ENCODE results near the gene CDK15.

CDK15 gene

DNA sequence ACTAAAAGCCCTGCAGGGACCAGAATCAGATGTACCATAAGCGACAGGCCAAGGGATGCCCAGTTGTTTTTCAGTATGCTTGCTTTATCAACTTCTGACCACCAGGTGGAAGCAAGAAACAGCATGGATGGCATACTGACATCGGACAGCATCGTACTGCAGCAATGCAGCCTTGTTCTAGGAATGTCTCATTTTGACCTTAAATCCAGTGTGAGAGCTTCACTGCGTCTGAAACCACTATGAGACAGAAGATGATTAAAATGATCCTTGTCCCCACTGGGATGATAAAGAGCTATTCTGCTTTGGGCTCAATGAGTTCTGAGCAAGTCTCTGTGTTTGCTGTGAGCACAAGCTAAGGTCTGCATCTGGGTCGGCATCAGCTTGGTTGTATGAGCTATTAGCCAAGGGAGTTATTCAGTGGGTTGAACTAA lies 54.3 kb downstream of the CDK15 start:
- Mint-ChIP-seq H3K27me3 (peaks cover 66% of the 10 kb centered on the region), H3K27ac (ENCODE audit: low read depth) (no peak overlapping the region), H3K4me1 (peaks cover 16% of the 10 kb centered on the region), H3K4me3 (no peak overlapping the region), H3K9me3 (no peaks in the 10 kb centered on the region), H3K36me3 (ENCODE audit: insufficient read depth) (no peaks in the 10 kb centered on the region)
- ATAC-seq (replicated peaks; ENCODE audit: extremely low read depth, poor library complexity, severe bottlenecking) (no peak), DNase-seq (ENCODE audit: low spot score in 2 of 2) (peak in 1 of 2 donors; percentile 19)

DNA sequence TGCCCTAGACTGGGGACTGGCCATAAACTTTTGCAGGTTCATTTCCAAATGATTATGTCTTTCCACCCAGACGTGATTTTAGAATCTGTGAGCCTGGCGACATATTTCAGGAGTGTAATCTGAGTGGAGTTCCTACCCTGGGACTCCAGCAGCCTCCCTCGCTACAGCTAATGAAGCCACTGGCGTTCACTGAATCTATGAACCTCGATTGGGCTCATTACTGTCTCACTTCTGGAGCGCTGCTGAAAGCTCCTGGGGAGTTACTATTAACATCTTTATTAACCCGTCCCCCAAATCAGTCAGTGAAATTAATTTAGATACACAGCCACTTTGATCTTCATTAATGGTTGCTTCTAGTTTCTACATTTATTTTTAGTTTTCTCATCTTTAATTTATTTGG lies 56.5 kb downstream of the CDK15 start:
- ATAC-seq (replicated peaks; ENCODE audit: extremely low read depth, poor library complexity, severe bottlenecking) (no peak), DNase-seq (ENCODE audit: low spot score in 2 of 2) (no peak)
- Mint-ChIP-seq H3K27me3 (peaks cover 78% of the 10 kb centered on the region), H3K36me3 (ENCODE audit: insufficient read depth) (no peaks in the 10 kb centered on the region), H3K4me1 (peaks cover 16% of the 10 kb centered on the region), H3K9me3 (no peaks in the 10 kb centered on the region), H3K27ac (ENCODE audit: low read depth) (no peak overlapping the region), H3K4me3 (no peak overlapping the region)

DNA sequence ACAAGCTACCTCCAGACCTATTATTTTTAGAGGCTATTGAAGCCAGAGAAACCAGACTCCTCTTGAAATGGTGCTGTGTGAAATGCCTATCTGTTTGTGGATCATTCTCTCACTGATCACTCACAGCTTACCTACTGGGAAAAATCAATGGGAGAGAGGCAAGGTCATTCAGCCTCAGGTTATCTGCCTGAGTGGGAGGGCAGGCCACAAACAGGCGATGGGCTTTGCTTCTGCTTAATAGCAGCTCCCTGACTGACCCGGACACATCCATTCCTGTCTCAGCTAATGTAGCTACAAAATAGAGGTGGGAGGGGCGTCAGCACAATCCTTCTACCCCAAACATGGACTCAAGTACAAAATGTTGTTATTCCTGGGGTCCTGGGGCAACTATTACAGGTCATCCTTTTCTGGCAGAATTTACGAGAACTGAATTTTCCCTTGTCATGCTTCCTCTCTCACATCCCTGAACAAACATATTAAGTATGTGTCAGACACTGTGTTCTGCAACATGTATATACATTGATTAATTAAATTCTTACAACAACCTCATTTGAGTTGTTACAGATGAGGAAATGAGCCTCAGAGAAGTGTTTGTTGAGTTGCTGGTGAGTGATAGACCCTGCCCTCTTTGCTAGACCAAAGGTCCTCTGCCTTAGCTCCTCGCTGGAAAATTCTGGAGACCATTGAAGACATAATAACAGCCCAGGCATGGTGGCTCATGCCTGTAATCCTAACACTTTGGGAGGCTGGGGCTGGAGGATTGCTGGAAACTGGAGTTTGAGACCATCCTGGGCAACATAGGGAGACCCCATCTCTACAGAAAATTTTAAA lies 60.5 kb downstream of the CDK15 start:
- DNase-seq (ENCODE audit: low spot score in 2 of 2) (no peak), ATAC-seq (replicated peaks; ENCODE audit: extremely low read depth, poor library complexity, severe bottlenecking) (no peak)
- H3K36me3 Mint-ChIP-seq (ENCODE audit: insufficient read depth) = peaks cover 2% of the 10 kb centered on the region
- no peak overlapping the region for H3K27ac Mint-ChIP-seq (ENCODE audit: low read depth)
- H3K4me3 Mint-ChIP-seq = no peak overlapping the region
- peaks cover 67% of the 10 kb centered on the region for H3K27me3 Mint-ChIP-seq
- no peaks in the 10 kb centered on the region for H3K4me1 Mint-ChIP-seq
- H3K9me3 Mint-ChIP-seq = peaks cover 4% of the 10 kb centered on the region

DNA sequence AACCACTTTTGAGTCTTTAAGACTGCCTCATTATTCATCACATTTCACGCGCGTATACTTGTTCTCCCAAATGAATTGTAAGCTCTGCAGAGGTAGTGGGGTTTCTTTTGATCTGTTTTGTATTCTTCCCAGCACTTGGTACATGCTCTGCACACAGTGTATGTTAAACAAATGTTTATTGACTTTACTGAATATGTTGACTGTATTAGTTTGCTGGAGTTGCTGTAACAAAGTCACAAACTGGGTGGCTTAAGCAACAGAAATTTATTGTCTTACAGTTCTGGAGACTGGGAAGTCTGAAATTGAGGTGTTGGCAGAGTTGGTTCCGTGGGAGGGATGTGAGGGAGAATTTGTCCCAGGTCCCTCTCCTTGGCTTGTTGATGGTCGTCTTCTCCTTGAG lies 65.1 kb downstream of the CDK15 start:
- DNase-seq (ENCODE audit: low spot score in 2 of 2) (no peak), ATAC-seq (replicated peaks; ENCODE audit: extremely low read depth, poor library complexity, severe bottlenecking) (no peak)
- Mint-ChIP-seq H3K27ac (ENCODE audit: low read depth) (no peak overlapping the region), H3K27me3 (peaks cover 61% of the 10 kb centered on the region), H3K9me3 (peaks cover 4% of the 10 kb centered on the region), H3K4me1 (no peaks in the 10 kb centered on the region), H3K36me3 (ENCODE audit: insufficient read depth) (peaks cover 2% of the 10 kb centered on the region), H3K4me3 (no peak overlapping the region)

DNA sequence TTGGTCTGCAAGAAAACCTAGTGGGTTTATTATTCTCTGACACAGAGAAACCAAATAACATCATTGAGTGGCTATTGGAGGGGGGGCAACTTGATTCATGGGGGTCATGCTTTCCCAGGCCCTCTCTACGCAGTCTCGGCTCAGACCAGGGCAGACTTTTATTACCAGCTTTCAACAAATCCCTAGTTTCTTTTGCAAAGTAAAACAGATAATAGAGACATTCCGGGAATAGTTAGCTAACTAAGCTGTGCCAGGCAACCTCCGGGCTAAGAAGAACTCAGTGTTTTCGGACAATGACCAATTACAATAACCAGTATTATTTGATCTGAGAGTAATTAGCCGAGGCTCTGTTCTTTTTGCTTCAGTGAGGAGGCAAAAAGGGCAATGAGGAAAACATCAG lies 66.3 kb downstream of the CDK15 start:
- no peak overlapping the region for H3K27ac Mint-ChIP-seq (ENCODE audit: low read depth)
- H3K36me3 Mint-ChIP-seq (ENCODE audit: insufficient read depth) = peaks cover 2% of the 10 kb centered on the region
- peaks cover 50% of the 10 kb centered on the region for H3K27me3 Mint-ChIP-seq
- no peaks in the 10 kb centered on the region for H3K4me1 Mint-ChIP-seq
- H3K9me3 Mint-ChIP-seq = peaks cover 4% of the 10 kb centered on the region
- ATAC-seq (replicated peaks; ENCODE audit: extremely low read depth, poor library complexity, severe bottlenecking) (no peak), DNase-seq (ENCODE audit: low spot score in 2 of 2) (no peak)
- no peak overlapping the region for H3K4me3 Mint-ChIP-seq

DNA sequence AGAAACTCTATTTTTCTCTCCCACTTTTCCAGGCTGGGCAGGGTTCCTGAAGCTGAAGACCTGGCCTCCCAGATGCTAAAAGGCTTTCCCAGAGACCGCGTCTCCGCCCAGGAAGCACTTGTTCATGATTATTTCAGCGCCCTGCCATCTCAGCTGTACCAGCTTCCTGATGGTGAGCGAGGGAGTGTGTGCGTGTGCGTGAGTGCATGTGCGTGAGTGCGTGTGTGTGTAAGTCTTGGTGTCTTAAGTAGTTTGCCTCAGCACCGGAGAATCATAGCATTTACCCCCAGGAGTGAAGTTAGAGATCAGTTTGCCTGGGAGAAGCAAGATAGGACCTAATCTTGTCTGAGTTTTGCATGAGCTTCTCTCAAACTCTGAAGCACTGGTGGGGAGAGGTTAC lies 73.7 kb downstream of the CDK15 start:
- H3K4me3 Mint-ChIP-seq = no peak overlapping the region
- peaks cover 10% of the 10 kb centered on the region for H3K4me1 Mint-ChIP-seq
- DNase-seq (ENCODE audit: low spot score in 2 of 2) = no peak
- no peaks in the 10 kb centered on the region for H3K36me3 Mint-ChIP-seq (ENCODE audit: insufficient read depth)
- ATAC-seq (replicated peaks; ENCODE audit: extremely low read depth, poor library complexity, severe bottlenecking) = no peak
- H3K27me3 Mint-ChIP-seq = peaks cover 68% of the 10 kb centered on the region
- H3K27ac Mint-ChIP-seq (ENCODE audit: low read depth) = no peak overlapping the region
- H3K9me3 Mint-ChIP-seq = no peaks in the 10 kb centered on the region

DNA sequence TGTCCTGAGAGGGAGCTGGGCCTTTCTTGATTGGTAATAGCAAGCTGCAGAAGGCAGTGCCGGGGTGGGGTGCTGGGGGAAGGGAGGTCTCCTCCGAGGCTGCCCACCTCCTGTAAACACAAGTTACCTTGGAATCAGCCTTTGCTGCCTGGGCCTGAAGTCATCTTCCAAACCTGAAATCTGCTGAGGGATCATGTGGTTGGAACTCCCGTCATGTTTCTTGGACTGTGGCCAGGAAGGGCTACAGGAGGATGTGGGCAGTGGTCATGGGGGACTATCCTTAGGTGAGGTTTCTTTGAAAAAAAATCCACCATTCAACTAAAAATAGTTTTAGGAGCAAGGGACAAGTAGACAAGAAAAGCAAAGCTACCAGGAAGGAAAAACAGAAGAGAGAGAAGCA lies 74.2 kb downstream of the CDK15 start:
- Mint-ChIP-seq H3K36me3 (ENCODE audit: insufficient read depth) (no peaks in the 10 kb centered on the region), H3K9me3 (no peaks in the 10 kb centered on the region), H3K27ac (ENCODE audit: low read depth) (no peak overlapping the region), H3K27me3 (peaks cover 72% of the 10 kb centered on the region), H3K4me1 (peaks cover 10% of the 10 kb centered on the region), H3K4me3 (no peak overlapping the region)
- ATAC-seq (replicated peaks; ENCODE audit: extremely low read depth, poor library complexity, severe bottlenecking) = no peak
- no peak for DNase-seq (ENCODE audit: low spot score in 2 of 2)

DNA sequence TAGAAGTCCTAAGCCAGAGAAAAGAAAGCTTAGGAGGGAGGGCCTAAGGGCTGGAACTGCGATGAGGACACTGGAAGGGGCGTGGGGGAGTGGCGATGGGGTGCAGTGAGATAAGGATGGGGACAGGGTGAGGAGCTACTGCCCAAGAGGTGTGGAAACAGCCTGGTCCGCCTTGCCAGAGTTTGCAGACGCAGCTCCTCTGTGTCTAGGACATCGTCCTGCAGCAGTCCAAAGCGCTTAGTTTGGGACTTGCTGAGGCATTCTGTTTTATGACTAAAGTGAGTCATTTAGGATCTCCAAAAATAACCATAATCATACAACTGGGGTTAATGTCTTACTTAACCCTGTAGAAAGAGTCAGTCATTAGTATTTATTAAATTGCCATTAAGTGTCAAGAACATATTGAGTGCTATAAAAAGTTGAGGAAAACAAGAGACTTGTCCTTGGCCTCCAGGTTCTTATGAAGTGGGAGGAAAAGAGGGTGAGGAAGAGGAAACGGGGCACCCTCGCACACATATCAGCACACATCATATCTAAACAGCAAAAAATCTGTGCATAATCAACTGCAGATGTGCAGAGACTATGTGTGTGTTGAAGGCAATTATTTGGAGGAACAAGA lies 74.8 kb downstream of the CDK15 start:
- H3K27me3 Mint-ChIP-seq = peaks cover 72% of the 10 kb centered on the region
- no peaks in the 10 kb centered on the region for H3K9me3 Mint-ChIP-seq
- ATAC-seq (replicated peaks; ENCODE audit: extremely low read depth, poor library complexity, severe bottlenecking) (no peak), DNase-seq (ENCODE audit: low spot score in 2 of 2) (no peak)
- no peak overlapping the region for H3K27ac Mint-ChIP-seq (ENCODE audit: low read depth)
- H3K4me1 Mint-ChIP-seq = peaks cover 10% of the 10 kb centered on the region
- no peak overlapping the region for H3K4me3 Mint-ChIP-seq
- no peaks in the 10 kb centered on the region for H3K36me3 Mint-ChIP-seq (ENCODE audit: insufficient read depth)

DNA sequence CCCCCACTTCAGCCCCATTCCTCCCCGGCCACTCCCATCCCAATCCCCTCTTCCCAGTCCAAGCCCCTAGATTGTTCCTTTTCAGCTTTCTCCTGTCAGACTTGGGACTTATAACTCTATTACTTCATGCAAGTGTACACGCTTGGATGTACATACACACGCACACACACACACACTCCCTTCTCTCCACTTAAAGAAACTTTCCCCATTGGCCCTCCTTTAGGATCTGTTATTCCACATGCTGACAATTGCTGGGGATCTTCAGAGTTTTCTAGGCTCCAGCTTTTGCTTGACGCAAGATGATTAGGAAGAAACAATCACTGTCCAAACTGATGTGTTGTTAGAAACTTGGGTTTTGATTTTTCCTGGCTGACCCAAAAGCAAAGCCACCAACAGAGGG lies 75.4 kb downstream of the CDK15 start:
- no peaks in the 10 kb centered on the region for H3K36me3 Mint-ChIP-seq (ENCODE audit: insufficient read depth)
- peaks cover 73% of the 10 kb centered on the region for H3K27me3 Mint-ChIP-seq
- no peak for ATAC-seq (replicated peaks; ENCODE audit: extremely low read depth, poor library complexity, severe bottlenecking)
- H3K4me3 Mint-ChIP-seq = peak overlapping the region; percentile 8
- DNase-seq (ENCODE audit: low spot score in 2 of 2) = no peak
- no peaks in the 10 kb centered on the region for H3K9me3 Mint-ChIP-seq
- H3K4me1 Mint-ChIP-seq = peaks cover 10% of the 10 kb centered on the region
- H3K27ac Mint-ChIP-seq (ENCODE audit: low read depth) = no peak overlapping the region

DNA sequence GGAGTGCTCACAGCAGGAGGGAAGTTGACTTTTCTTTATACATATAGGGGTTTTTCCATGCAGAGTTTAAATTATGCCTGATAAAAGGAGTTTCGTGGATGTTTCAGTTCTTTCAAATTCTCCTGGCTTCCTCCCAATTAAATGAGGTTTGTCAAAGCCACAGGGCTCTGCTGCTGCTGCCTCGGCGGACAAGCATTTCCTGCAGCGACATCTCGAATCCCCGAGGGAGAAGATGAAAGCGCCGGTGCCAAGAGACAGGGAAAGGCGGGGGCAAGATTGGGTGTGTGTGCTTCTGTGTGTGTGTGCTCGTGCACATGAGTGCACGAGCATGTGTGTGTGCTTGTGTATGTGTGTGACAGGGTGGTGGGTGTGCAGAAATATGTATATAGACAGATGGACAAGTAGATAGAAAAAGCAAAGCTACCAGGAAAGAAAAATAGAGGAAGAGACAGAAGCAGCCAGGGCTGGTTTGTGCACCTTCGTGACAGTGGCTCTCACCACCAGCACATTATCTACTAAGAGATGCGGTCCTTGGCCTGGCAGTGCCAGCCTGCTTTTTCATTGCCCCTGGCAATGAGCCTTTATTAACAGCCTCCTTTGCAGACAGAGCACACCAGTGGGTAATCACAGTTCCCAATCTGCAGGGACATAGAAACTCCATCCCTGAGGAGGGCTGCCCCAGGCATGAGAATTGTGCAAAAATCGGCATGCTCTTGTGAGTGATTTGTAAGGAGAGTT lies 76.2 kb downstream of the CDK15 start:
- DNase-seq (ENCODE audit: low spot score in 2 of 2) (no peak), ATAC-seq (replicated peaks; ENCODE audit: extremely low read depth, poor library complexity, severe bottlenecking) (no peak)
- no peaks in the 10 kb centered on the region for H3K9me3 Mint-ChIP-seq
- H3K4me3 Mint-ChIP-seq = peak overlapping the region; percentile 8
- no peak overlapping the region for H3K27ac Mint-ChIP-seq (ENCODE audit: low read depth)
- peaks cover 78% of the 10 kb centered on the region for H3K27me3 Mint-ChIP-seq
- peaks cover 10% of the 10 kb centered on the region for H3K4me1 Mint-ChIP-seq
- no peaks in the 10 kb centered on the region for H3K36me3 Mint-ChIP-seq (ENCODE audit: insufficient read depth)

DNA sequence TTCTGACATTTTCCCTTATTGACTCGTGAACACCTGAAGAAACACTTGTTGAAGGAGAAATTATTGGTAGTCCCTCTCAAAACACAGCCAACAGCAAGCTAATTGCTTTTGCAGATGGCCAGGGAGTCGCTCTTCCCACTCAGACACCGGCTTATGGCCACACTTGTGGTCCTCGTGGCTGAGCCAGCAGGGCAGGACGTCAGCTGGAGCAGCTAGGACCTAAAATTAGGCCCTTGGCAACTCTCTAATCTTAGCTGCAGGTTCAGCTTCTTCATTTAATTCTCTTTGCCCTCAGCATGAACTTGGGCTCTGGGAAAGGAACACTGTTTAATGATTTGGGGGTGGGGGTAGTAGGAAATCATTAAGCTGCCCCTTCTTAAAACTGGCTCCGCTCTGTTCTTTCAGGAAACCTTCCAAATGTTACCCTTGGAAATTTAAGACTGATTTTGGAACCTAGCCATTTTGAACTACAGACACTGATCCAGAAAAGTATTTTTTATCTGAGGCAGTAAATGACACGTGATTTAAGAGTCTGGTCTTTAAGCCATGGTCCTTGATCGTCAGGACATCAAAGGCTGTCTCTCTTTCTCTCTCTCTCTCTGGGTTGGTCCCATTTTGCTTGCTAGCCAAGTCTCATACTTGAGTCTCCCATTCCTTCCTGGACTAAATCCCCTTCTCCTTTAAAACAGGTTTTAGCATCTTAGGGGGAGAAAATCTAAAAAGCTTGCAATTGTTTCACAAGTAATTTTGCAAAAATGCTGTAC lies 77.5 kb downstream of the CDK15 start:
- H3K36me3 Mint-ChIP-seq (ENCODE audit: insufficient read depth) = no peaks in the 10 kb centered on the region
- no peak for DNase-seq (ENCODE audit: low spot score in 2 of 2)
- H3K4me1 Mint-ChIP-seq = peaks cover 10% of the 10 kb centered on the region
- H3K4me3 Mint-ChIP-seq = no peak overlapping the region
- no peaks in the 10 kb centered on the region for H3K9me3 Mint-ChIP-seq
- ATAC-seq (replicated peaks; ENCODE audit: extremely low read depth, poor library complexity, severe bottlenecking) = no peak
- H3K27ac Mint-ChIP-seq (ENCODE audit: low read depth) = no peak overlapping the region
- peaks cover 91% of the 10 kb centered on the region for H3K27me3 Mint-ChIP-seq

DNA sequence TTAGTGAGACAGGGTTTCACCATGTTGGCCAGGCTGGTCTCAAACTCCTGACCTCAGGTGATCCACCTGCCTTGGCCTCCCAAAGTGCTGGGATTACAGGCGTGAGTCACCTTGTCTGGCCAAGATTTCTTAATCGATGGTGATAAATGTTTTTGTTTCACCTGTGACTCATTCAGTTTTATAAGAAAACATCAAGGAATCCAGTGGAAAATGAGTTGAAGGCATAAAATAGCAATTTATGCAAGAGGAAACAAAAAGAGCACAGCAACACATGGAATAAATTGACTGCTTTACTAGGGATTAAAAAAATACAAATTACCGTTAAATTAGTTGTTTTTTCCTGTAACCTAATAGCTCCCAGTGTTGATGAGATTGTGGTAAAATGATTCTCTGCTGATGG lies 80.2 kb downstream of the CDK15 start:
- ATAC-seq (replicated peaks; ENCODE audit: extremely low read depth, poor library complexity, severe bottlenecking) (no peak), DNase-seq (ENCODE audit: low spot score in 2 of 2) (no peak)
- Mint-ChIP-seq H3K27me3 (peaks cover 89% of the 10 kb centered on the region), H3K4me1 (peaks cover 10% of the 10 kb centered on the region), H3K27ac (ENCODE audit: low read depth) (no peak overlapping the region), H3K4me3 (no peak overlapping the region), H3K36me3 (ENCODE audit: insufficient read depth) (no peaks in the 10 kb centered on the region), H3K9me3 (no peaks in the 10 kb centered on the region)
